Kidney epithelial cell (primary cell): ENCODE measurements around the gene SEC14L1. TPM values are rescaled to one million over a fixed set of nuclear protein-coding genes. Genes with fewer than 3 reads are reported as not detected.
"Not testable (repeated sequence)": the region's sequence is repeated elsewhere in the genome, so short reads cannot be mapped to it uniquely, and the experiment has no call there.

Experiments
- DNase-seq: peaks from one replicate; pipeline ENCODE4 v3.0.0-alpha.2; 2010; ENCODE audit warnings: low read depth
- H3K27me3 ChIP-seq: 2 replicates; pipeline ENCODE4 v1.6.0; 2011; ENCODE audit warnings: low read length; ENCODE audit not compliant: control insufficient read depth, insufficient read depth
- H3K36me3 ChIP-seq: 2 replicates; pipeline ENCODE4 v1.5.1; 2011; ENCODE audit warnings: low read length; ENCODE audit not compliant: control insufficient read depth, insufficient read depth
- H3K4me3 ChIP-seq: 2 replicates; pipeline ENCODE4 v1.5.1; 2011; ENCODE audit warnings: low read depth, mild to moderate bottlenecking, control low read depth, low read length
- CTCF ChIP-seq: IDR thresholded peaks from 2 replicates; pipeline ENCODE4 v1.5.1; 2011; ENCODE audit warnings: mild to moderate bottlenecking, moderate library complexity, low read length, control low read depth, inconsistent platforms; ENCODE audit not compliant: insufficient read depth, poor library complexity, severe bottlenecking
- total RNA-seq: library from RNA; depleted of rRNA; stranded (reverse); fragments of >200 nt; gene quantifications from 2 replicates; pipeline ENCODE4 v1.2.3, GENCODE V29; 2015

The SEC14L1 gene
- total RNA-seq, 1 donor from 2014 or later = 41.6 TPM

DNA sequence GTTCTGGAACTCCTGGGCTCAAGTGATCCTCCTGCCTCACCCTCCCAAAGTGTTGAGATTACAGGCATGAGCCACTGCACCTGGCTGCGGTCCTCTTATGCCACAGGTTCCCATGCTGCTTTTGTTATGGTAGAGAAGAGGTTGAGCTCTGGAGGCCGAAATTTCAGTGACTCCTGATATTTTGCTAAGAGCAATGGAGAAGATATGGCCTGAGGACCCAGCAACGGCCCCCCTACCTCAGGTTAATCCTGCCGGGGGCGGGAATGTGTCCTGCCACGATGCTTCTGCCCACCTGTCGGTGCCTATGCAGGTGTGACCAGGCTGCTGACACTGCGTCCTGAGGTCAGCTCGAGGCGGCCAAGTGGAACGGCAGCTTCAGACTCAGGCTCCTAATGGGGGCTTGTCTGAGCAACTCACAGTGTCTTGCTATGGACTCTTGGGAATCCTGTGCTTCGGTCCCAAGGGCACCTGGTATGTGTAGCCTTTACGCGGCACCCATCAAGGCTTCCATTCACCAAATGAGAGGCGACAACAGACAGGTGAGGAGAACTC lies 7.6 kb upstream of the SEC14L1 start:
- no peak for TF ChIP-seq CTCF
- no peaks in the 10 kb centered on the region for H3K36me3 ChIP-seq
- no peak overlapping the region for H3K4me3 ChIP-seq
- no peaks in the 10 kb centered on the region for H3K27me3 ChIP-seq
- no peak for DNase-seq

- no peak for TF ChIP-seq CTCF
- no peaks in the 10 kb centered on the region for H3K36me3 ChIP-seq
- H3K4me3 ChIP-seq = no peak overlapping the region
- no peaks in the 10 kb centered on the region for H3K27me3 ChIP-seq
- DNase-seq = no peak
Measured at GRCh38 chr17:77136420-77136767, 4.4 kb upstream of the SEC14L1 start.

GRCh38 chr17:77137111-77137510 lies 3.7 kb upstream of the SEC14L1 start:
- DNase-seq = no peak
- no peak for TF ChIP-seq CTCF
- H3K27me3 ChIP-seq = no peaks in the 10 kb centered on the region

DNA sequence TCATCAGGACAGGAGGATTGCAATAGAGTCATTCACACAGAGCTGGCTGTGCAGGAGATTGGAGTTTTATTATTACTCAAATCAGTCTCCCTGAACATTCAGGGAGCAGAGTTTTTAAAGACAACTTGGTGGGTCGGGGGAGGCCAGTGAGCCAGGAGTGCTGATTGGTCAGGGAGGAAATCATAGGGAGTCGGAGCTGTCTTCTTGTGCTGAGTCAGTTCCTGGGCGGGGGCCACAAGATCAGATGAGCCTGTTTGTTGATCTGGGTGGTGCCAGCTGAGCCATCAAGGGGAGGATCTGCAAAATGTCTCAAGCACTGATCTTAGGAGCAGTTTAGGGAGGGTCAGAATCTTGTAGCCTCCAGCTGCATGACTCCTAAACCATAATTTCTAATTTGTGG lies 2.9 kb upstream of the SEC14L1 start:
- not testable (repeated sequence) for H3K27me3 ChIP-seq, H3K4me3 ChIP-seq, DNase-seq, H3K36me3 ChIP-seq

More at GRCh38 chr17:77137111-77137510, 3.7 kb upstream of the SEC14L1 start:
- H3K4me3 ChIP-seq = no peak overlapping the region
- no peaks in the 10 kb centered on the region for H3K36me3 ChIP-seq

DNA sequence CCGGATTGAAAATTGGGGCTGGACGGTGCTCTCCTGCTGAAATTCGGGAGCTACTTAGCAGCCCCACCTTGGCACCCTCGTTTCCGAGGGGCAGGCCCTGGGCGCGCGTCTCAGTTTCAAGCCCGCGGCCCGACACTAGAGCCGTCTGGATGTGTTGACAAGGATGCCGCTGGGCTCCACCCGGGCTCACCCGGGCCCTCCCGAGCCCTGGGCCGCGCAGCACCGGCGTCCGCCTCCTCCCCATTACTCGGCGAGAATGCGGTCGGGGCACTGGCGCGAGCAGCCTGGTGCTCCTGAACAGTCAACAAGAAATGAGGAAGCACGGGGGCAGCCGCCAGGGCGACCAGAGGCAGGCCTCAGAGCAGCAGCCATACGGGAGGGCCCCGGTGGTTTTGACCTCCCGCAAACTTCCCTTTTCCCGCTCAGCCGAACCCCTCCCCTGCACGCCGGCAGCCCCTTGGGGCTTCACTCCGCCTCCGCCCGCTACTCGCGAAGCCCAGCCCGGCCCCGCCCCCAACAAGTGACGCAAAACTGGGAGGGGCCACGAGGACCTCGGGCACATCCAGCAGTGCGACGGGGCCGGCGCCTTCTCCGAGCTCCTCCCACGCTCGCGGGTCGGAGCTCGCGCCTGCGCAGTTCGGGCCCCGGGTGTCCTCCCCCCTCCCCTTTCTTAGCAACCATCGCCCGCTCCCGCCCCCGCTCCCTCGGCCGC lies 447 bp upstream of the SEC14L1 start:
- DNase-seq = peak; percentile 61
- no peak for TF ChIP-seq CTCF
- Histone ChIP-seq H3K4me3 (peak overlapping the region; percentile 36), H3K36me3 (peaks cover 3% of the 10 kb centered on the region), H3K27me3 (no peaks in the 10 kb centered on the region)

DNA sequence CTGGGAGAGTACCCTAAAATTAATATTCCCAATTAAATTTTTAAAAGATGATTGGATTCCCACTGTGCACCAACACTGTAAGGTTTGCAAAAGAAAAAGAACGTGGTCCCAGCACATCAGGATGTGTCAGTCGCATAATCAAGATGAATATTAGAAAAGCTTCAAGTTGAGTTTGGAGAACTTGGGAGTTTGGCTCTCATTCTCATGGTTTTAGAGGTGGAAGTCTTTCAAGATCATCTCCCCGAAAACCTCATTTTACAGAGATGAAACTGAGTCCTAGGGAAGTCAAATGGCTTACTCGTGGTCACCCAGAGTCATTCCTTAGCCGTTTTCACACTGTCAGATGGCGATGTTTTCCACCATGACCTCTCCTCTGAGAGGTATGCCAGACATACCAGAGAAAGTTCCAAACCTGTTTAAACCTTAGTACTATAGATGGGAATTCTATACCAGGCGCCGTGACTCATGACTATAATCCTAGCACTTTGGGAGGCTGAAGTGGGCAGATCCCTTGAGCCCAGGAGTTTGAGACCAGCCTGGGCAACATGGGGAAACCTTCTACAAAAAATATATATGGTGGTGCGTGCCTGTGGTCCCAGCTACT lies 1.2 kb downstream of the SEC14L1 start:
- Histone ChIP-seq H3K27me3 (no peaks in the 10 kb centered on the region), H3K36me3 (peaks cover 3% of the 10 kb centered on the region), H3K4me3 (peak overlapping the region; percentile 90)
- no peak for TF ChIP-seq CTCF
- no peak for DNase-seq
